HG03442 (cell line): ENCODE data around the gene MAN1C1.

Source experiments
- ATAC-seq: cut with Tn5 transposase; IDR thresholded peaks from one replicate; pipeline ENCODE4 v1.9.1; 2021; ENCODE audit warnings: mild to moderate bottlenecking, moderate library complexity; ENCODE audit not compliant: unreplicated experiment

MAN1C1 gene

DNA sequence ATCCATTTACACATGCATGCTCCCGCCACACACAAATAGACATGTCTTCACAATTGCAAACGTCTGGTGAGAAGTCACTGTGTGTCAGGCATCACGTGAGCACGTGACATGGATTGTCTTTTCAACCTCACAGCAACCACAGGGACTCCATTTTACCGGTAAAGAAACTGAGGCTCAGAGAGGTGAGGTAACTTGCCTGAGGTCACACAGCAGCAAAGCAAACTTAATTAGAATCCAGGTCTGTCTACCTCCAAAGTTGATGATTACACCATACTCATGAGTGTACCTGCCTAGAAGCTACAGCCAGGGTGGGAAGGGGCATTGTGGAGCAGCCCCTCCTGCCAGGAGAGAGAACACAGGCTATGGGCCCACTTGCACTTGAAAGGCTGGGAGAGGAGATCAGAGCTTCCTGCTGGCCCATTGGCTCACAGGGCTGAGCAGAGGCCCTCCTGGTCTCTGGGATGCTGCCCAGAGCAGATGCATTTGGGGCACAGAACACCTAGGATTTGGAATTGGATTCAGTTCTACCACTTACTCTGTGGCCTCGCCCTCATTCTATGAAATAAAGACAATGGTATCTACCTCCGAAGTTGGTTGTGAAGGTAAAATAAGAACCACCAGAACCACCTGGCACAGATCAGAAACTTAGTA lies 139.0 kb downstream of the MAN1C1 start:
- ATAC-seq, result no peak

DNA sequence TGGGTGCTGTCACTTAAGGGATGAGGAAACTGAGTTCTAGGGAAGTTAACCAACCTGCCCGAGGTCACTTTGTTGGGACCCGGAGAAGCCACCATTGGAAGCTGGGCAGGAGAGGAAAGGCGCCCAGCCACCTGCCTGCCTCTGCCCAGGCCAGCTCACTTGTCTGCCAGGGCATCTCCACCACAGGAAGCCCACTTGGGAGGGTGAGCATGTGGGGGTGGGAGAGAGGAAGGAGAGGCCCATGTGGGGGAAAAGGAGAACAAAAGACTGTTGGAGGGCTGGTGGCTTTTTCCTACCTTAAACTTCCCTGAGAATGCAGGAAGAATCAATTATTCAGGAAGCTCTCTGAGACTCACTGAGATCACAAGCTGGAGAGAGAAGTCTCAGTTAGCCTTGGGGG lies 139.6 kb downstream of the MAN1C1 start:
- no peak for ATAC-seq

DNA sequence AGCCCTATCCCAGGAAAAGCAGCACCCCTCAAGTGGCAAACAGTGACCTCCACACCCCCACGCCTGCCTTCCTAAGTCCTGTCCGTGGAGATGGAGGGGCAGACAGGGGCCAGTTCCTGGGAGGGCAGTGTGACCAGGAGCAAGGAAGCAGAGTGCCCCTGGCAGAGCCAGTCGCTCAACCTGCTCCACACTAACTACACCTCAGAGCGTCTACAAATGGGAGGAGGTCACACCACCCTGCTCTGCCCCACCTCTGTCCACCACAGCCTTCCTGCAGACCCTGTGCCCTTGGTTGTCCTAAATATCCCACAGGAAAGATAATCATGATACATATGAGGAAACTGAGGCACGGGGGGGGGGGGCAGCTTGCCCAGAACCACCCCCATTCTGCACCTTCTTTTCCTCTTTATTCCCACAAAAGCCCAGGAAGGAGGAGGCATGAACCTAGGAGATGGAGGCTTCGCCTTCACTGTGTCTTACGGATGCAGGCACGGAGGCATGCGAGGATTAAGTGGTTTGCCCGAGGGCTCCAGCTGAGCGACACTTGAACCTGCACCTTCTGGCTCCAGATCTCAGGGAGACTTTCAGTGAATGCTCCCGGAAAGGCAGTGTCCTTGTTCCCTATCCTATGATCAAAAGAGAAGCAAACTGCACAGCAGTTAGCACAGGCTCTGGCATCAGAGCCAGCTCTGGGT lies 140.7 kb downstream of the MAN1C1 start:
- ATAC-seq, result no peak

DNA sequence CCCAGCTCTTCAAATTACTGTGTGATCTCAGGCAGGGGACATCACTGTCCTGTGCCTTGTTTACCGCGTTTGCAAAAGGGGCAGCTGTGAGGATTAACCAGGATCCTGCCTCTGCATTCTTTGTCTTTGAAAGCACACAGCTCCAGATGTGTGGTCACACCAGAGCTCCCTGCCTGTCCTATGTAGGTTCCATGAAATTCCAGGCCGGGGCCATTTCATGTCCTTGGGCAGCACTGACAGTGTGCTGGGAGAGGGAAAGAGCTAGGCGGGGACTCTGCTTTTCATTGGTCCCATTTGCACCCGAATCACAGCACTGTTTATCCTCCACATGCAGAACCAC lies 141.2 kb downstream of the MAN1C1 start:
- no peak for ATAC-seq

GRCh38 chr1:25758466-25759070 lies 142.0 kb downstream of the MAN1C1 start:
- ATAC-seq, result no peak

DNA sequence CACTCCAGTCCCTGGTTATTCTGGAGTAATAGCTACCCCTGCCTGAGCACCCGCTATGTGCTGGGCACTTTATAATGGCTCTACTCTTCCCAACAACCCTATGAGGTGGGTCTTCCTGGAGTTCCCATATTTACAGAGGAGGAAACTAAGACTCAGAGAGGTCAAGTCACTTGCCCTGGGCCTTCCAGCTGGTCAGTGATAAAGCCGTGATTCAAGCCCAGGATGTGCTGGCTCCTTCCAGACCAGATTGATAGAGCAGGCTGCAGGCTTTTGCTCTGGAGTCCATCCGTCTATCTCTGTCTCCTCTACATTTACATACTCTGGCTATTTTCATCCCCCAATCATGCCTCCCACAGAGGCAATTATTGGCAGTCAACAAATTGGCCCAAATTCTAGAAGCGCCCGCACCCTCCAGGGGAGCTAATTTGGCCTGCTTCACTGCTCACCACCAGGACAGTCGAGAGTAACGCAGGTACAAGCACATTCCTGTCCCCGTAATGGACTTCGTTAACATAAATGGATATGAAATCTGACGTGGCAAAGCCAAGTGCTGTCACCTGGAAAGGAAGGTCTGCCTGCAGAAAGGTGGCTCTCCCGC lies 143.6 kb downstream of the MAN1C1 start:
- ATAC-seq, result no peak

GRCh38 chr1:25760871-25761270 lies 144.3 kb downstream of the MAN1C1 start:
- ATAC-seq, result no peak

DNA sequence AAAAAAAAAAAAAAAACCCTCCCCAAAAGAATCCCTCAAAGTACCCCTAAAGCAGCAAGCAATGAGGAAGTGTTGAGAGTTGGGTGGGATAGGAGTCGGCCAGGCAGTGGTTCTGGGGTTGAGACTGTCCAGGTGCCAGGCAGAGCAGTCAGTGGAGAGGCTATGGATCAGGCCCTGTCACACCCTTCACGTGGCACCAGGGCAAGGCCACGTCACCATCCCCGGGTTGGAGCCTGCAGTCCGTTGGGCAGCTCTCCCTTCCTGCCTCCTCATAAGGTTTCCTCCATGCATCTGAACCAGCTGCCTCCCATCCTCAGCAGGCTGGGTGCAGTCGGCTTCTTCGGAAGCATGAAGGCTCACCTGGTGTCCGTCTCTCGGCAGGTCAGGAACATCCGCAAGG lies 146.9 kb downstream of the MAN1C1 start:
- ATAC-seq, result no peak

DNA sequence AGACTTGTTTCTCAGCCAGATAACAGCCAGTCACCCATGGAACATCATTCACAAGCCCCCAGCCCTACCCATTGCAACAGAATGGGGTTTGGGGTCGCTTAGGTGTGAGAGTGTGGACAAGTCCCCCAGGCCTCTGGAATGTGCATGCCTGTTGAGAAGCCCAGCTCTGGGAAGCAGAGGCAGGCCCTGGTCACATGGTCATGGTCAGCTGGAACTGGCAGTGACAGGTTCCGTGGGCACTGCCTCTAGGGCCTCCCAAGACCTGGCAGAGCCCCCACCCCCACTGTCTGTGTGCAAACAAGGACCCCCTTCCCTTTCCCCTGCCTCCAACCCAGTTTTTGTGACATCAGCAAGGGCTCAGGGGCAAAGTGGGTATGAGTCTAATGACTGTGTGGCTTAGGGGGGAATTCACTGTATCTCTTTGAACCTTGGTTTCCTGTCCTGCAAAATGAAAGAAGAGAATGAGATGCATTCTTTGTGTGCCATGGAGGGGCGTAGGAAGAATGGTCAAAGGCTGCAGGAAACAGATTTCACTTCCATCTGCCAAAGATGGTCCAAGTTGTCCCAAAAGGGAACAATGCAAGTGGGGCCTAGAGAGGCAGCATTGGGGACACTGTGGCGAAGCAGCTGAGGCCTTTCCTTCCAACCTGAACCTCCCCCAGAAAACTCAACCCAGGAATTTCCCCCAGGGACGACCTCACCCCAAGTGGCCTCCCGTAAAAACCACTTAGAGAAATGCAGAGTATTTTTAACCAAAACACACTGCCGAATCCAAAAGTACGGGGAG lies 148.7 kb downstream of the MAN1C1 start:
- no peak for ATAC-seq

- no peak for ATAC-seq
Measured at GRCh38 chr1:25765923-25766589, 149.5 kb downstream of the MAN1C1 start.

DNA sequence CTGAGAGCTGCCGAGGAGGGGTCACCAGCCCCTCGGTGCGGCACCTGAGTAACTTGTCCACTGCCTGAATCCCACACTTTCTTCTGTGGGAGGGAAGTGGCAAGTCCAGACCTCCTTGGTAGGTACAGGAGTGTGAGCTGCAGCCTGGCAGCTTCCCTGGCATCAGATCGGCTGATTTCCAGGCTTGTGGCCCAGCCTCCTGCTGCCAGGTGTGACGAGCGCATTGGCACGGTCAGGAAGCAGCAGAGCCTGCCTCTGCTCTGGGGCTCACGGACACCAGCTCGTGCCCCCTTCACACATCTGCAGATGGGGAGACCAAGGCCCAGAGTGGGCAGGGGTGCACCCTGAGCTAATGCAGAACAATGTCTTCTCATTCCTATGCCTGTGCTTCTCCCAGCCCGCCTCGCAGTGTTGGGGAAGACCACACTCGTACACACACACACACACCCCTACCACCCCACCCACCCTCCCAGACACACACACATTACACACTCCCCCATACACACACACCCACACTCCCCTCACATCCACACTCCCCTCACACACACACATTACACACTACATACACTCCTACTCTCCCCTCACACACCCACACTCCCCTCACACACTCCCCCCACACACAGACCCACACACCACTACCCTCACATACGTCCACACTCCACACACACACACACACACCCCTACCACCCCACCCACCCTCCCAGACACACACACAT lies 150.3 kb downstream of the MAN1C1 start:
- ATAC-seq, result no peak

GRCh38 chr1:25767437-25767770 lies 150.8 kb downstream of the MAN1C1 start:
- no peak for ATAC-seq

- ATAC-seq, result no peak
Measured at GRCh38 chr1:25768999-25769398, 152.4 kb downstream of the MAN1C1 start.

DNA sequence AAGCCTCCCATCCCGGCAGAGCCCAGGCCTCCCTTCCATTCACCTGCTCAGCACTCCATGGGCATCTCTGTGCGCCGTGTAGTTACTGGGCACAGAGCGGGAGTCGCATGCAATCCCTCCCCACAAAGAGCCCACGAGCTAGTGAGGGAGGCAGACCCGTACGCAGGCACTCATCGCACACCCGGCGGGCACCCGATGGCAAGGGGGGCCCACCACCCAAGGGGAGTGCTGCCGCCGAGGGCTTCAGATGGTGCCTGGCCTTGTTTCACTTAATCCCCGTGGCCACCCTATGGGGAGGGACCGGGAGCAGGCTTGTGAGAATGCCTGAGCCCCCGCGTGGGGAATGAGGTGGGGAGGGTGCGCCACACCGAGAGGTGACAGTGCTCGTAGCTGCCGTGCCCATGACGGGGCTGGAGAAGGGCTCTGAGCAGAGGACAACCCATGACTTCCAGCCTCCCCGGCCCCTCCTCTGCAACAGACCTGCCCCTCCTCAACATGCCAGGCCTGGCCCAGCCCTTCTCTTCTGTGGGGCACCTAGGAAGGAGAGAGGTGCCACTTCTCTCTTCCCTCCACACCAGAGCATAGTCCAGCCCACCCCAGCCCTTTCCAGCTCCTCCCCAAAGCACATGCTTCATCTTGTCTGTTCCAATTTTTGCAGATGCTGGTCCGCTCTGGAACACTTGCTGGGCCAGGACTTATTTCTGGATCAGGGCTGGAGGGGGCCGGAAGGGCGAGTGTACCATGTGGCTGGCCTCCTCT lies 153.2 kb downstream of the MAN1C1 start:
- no peak for ATAC-seq

GRCh38 chr1:25770541-25771220 lies 154.1 kb downstream of the MAN1C1 start:
- no peak for ATAC-seq

DNA sequence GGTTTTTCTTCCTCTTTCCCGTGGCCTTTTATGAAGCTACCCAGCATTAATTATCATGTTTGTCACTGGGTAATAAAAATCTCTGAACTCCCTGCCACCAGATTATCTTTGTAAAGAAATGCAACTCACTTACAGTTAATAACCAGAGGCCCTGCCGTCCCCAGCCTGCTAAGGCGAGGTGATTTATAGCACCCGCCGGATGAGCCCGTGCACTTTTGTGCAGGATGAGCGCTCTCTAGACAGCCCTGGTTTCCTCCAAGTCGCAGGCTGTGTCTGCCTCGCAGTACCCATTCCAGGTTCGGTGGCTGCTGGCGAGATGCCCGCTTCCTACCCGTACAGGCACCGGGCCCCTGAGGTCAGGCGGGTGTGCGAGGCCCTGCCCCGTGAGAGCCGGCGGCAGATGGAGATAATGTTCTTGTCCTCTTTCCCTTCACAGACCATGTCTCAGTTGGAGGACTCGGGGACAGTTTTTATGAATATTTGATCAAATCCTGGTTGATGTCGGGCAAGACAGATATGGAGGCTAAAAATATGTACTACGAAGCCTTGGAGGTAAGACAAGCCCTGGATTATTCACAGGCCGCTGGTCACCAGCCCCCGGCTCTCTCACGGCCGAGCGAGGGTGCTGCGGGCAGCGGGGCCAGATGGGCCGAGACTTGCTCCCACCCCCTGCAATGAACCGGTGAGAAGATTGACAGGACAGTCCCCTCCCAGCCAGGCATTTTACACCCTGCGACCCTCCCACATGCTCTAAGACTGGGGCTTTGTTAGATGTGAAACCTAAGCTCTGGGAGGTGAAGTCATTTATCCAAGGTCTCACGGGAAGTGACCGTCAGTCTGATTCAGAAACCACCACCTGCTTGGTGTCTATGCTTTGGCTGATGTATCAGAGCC lies 154.9 kb downstream of the MAN1C1 start:
- no peak for ATAC-seq

- no peak for ATAC-seq
Measured at GRCh38 chr1:25772164-25772563, 155.6 kb downstream of the MAN1C1 start.

GRCh38 chr1:25772692-25773245 lies 156.2 kb downstream of the MAN1C1 start:
- no peak for ATAC-seq
